Panc1 (cell line): ENCODE data around the gene PIK3R5. TPM values are rescaled to one million over a fixed set of nuclear protein-coding genes. Genes with fewer than 3 reads are reported as not detected.
"Not testable (repeated sequence)": the region's sequence is repeated elsewhere in the genome, so short reads cannot be mapped to it uniquely, and the experiment has no call there.

ENCODE experiments used
- ATAC-seq: fragments of 200-7000 bp; cut with Tn5 transposase; 2 replicates; pipeline ENCODE4 v1.9.1; 2020; ENCODE audit warnings: mild to moderate bottlenecking, moderate library complexity
- BruUV-seq: library from RNA; stranded (reverse); fragments of 400-500 nt; replicated peaks from 2 replicates; lab custom pipeline; 2021; lab: Mats Ljungman, UMichigan
- CTCF ChIA-PET: fragments of 300-600 bp; sonication (Branson Sonifier 250); formaldehyde crosslinking; loops from one replicate; lab custom pipeline; 2022; ENCODE audit warnings: antibody characterized with exemption; lab: Charles Lee
- POLR2A ChIA-PET: fragments of 300-600 bp; sonication (Branson Sonifier 250); formaldehyde crosslinking; loops from one replicate; lab custom pipeline; 2022; ENCODE audit warnings: antibody characterized with exemption; lab: Charles Lee
- DNase-seq: peaks from one replicate; pipeline ENCODE4 v3.0.0-alpha.2; 2010; ENCODE audit warnings: low read depth, low spot score
- H3K27ac ChIP-seq: 2 replicates; pipeline ENCODE4 v1.5.1; 2011; ENCODE audit warnings: mild to moderate bottlenecking, low read length, inconsistent platforms
- H3K27me3 ChIP-seq: fragments of 200-500 bp; sonication (Bioruptor generic); 2 replicates; pipeline ENCODE4 v1.6.0; 2014; ENCODE audit warnings: low read length, inconsistent platforms; ENCODE audit not compliant: control insufficient read depth, insufficient read depth
- H3K36me3 ChIP-seq: fragments of 200-500 bp; sonication (Bioruptor generic); 2 replicates; pipeline ENCODE4 v1.5.1; 2014; ENCODE audit warnings: inconsistent platforms, mild to moderate bottlenecking, low read length, moderate library complexity; ENCODE audit not compliant: control insufficient read depth, insufficient read depth
- H3K4me1 ChIP-seq: 2 replicates; pipeline ENCODE4 v1.5.1; 2011; ENCODE audit warnings: inconsistent platforms, mild to moderate bottlenecking, low read length, moderate library complexity; ENCODE audit not compliant: control insufficient read depth, insufficient read depth
- H3K4me3 ChIP-seq, 2 experiments: 2 replicates each; pipeline ENCODE4 v1.5.1; 2011 to 2012; ENCODE audit warnings: low read depth in 2 of 2, low read length in 2 of 2, mild to moderate bottlenecking in 2 of 2, inconsistent platforms in 1 of 2, moderate library complexity in 1 of 2
- H3K9me3 ChIP-seq: fragments of 200-500 bp; sonication (Bioruptor generic); 2 replicates; pipeline ENCODE4 v1.5.1; 2014; ENCODE audit warnings: low read depth, mild to moderate bottlenecking, inconsistent platforms, low read length, moderate library complexity; ENCODE audit not compliant: control insufficient read depth, insufficient read depth
- POLR2AphosphoS5 ChIP-seq: IDR thresholded peaks from 2 replicates; pipeline ENCODE4 v1.6.1; 2012; ENCODE audit warnings: mild to moderate bottlenecking, low read depth, low read length, moderate library complexity
- SIN3A ChIP-seq: IDR thresholded peaks from 2 replicates; pipeline ENCODE4 v1.6.1; 2012; ENCODE audit warnings: low read depth, mild to moderate bottlenecking, low read length, moderate library complexity, borderline replicate concordance; ENCODE audit not compliant: insufficient read depth
- TCF7L2 ChIP-seq: IDR thresholded peaks from 2 replicates; pipeline ENCODE4 v1.6.1; 2011; ENCODE audit warnings: mild to moderate bottlenecking, low read depth, low read length, inconsistent platforms
- in situ Hi-C: cut with HindIII; loops from 2 replicates; pipeline ENCODE4 v1.10.0; 2016; ENCODE audit warnings: low sequenced_read_pairs, low pct_unique_long_range_greater_than_20kb
- intact Hi-C: fragments of 100-400 bp; cut with micrococcal nuclease; formaldehyde crosslinking; loops from one replicate; pipeline ENCODE4 v1.10.0; 2022; ENCODE audit not compliant: unreplicated experiment
- total RNA-seq: library from RNA; stranded (reverse); gene quantifications from one replicate; pipeline ENCODE4 v1.2.1, GENCODE V29; 2021; ENCODE audit not compliant: unreplicated experiment
- TF ChIP-seq, protein P1 (sequence below), 2 experiments: IDR thresholded peaks; 2 replicates each; pipeline ENCODE4 v1.6.1; 2011 to 2012; ENCODE audit warnings: low read depth in 2 of 2, control low read depth in 1 of 2, low read length in 1 of 2, mild to moderate bottlenecking in 1 of 2, moderate library complexity in 1 of 2; ENCODE audit not compliant: insufficient read depth in 1 of 2
- TF ChIP-seq, protein P2 (sequence below): fragments of 450-650 bp; IDR thresholded peaks from 2 replicates; pipeline ENCODE4 v1.5.1; 2017; ENCODE audit warnings: mild to moderate bottlenecking

The PIK3R5 gene
- total RNA-seq, 1 experiment from 2014 or later: 0.15 TPM

DNA sequence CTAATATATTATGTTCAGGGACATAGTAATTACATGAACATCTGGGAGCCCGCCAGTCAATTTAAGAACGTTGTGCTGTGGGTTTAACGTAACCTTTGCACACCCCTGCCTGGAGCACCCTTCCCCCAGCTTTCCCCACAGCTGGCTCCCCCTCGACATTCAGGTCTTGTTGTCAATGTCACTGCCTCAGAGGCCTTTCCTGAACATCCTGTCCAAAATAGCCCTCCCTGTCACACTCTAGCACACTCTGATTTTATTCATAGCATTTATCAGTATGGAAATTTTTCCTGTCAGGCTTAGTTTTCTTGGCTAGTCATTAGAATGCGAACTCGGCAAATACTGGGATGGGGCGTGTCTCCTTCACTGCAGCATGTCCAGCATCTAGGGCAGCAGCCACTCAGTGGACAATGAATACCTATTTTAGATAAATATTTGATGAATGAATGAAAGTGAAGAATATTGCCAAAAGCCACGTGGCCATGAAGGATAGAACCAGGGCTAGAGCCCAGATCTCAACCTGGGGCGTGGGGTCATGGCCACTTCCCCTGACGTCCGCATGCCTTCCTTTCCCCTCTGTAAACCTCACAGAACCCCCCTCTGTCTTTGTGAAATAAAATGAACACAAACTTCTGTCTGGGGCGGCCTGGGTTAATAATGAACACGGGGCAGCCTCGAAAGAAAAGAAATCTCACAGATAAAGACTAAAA lies 108.5 kb downstream of the PIK3R5 start:
- Histone ChIP-seq H3K36me3 (no peaks in the 10 kb centered on the region), H3K27me3 (no peaks in the 10 kb centered on the region; the same call in 1 of the 2 replicates), H3K4me1 (no peaks in the 10 kb centered on the region), H3K27ac (no peak overlapping the region), H3K4me3 (no peak overlapping the region), H3K9me3 (no peaks in the 10 kb centered on the region)
- ATAC-seq: no peak
- ChIA-PET CTCF (no interaction called here), POLR2A (no interaction called here)
- no peak for DNase-seq
- BruUV-seq: no TSS peak
- in situ Hi-C loops (no loop called here), intact Hi-C loops (no loop called here)
- TF ChIP-seq POLR2AphosphoS5: no peak
- TF ChIP-seq SIN3A: no peak
- TF ChIP-seq, protein P1, sequence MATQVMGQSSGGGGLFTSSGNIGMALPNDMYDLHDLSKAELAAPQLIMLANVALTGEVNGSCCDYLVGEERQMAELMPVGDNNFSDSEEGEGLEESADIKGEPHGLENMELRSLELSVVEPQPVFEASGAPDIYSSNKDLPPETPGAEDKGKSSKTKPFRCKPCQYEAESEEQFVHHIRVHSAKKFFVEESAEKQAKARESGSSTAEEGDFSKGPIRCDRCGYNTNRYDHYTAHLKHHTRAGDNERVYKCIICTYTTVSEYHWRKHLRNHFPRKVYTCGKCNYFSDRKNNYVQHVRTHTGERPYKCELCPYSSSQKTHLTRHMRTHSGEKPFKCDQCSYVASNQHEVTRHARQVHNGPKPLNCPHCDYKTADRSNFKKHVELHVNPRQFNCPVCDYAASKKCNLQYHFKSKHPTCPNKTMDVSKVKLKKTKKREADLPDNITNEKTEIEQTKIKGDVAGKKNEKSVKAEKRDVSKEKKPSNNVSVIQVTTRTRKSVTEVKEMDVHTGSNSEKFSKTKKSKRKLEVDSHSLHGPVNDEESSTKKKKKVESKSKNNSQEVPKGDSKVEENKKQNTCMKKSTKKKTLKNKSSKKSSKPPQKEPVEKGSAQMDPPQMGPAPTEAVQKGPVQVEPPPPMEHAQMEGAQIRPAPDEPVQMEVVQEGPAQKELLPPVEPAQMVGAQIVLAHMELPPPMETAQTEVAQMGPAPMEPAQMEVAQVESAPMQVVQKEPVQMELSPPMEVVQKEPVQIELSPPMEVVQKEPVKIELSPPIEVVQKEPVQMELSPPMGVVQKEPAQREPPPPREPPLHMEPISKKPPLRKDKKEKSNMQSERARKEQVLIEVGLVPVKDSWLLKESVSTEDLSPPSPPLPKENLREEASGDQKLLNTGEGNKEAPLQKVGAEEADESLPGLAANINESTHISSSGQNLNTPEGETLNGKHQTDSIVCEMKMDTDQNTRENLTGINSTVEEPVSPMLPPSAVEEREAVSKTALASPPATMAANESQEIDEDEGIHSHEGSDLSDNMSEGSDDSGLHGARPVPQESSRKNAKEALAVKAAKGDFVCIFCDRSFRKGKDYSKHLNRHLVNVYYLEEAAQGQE (IDR thresholded peaks at IDR 0.05; ENCODE audit: insufficient read depth in 1 of 2, low read depth in 2 of 2, low read length in 1 of 2): no peak
- TF ChIP-seq TCF7L2: no peak
- TF ChIP-seq, protein P2, sequence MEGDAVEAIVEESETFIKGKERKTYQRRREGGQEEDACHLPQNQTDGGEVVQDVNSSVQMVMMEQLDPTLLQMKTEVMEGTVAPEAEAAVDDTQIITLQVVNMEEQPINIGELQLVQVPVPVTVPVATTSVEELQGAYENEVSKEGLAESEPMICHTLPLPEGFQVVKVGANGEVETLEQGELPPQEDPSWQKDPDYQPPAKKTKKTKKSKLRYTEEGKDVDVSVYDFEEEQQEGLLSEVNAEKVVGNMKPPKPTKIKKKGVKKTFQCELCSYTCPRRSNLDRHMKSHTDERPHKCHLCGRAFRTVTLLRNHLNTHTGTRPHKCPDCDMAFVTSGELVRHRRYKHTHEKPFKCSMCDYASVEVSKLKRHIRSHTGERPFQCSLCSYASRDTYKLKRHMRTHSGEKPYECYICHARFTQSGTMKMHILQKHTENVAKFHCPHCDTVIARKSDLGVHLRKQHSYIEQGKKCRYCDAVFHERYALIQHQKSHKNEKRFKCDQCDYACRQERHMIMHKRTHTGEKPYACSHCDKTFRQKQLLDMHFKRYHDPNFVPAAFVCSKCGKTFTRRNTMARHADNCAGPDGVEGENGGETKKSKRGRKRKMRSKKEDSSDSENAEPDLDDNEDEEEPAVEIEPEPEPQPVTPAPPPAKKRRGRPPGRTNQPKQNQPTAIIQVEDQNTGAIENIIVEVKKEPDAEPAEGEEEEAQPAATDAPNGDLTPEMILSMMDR: no peak

DNA sequence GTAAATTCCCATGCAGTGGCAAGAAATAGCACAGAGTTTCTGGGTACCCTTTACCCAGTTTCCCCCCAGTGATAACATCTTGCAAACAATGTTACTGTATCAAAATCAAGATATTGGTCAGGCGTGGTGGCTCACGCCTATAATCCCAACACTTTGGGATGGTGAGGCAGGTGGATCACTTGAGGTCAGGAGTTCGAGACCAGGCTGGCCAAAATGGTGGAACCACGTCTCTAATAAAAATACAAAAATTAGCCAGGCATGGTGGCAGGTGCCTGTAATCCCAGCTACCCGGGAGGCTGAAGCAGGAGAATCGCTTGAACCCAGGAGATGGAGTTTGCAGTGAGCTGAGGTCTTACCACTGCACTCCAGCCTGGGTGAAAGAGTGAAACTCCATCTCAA lies 109.3 kb downstream of the PIK3R5 start:
- ATAC-seq, DNase-seq, in situ Hi-C loops, H3K27me3 ChIP-seq, H3K36me3 ChIP-seq, POLR2A ChIA-PET, H3K9me3 ChIP-seq, H3K27ac ChIP-seq, H3K4me3 ChIP-seq, intact Hi-C loops, H3K4me1 ChIP-seq, CTCF ChIA-PET, BruUV-seq: not testable (repeated sequence)

DNA sequence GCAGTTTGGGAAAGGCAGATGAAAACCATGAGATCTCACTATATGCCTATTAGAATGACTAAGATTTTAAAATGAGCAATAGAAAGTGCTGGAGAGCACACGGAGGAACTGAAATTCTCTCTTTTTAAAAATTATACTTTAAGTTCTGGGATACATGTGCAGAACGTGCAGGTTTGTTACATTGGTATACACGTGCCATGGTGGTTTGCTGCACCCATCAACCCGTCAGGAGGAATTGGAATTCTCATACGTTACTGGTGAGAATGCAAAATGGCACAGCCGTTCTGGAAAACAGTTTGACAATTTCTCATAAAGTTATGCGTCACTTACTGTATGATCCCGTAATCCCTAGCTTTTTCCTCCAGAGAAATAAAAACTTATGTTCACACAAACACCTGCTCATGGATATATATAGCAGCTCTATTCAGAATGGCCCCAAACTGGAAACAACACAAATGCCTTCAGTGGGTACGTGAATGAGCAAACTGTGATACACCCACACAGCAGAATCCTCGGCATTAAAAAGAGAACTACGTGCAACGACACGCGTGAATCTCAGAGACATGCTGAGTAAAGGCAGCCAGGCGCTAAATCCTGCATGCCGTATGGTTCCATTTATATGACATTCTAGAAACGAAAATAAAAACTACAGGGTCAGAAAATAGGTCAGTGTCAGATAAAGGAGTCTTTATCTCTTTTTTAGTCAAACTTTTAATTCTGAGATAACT lies 109.9 kb downstream of the PIK3R5 start:
- no peaks in the 10 kb centered on the region for H3K9me3 ChIP-seq
- POLR2A ChIA-PET: no interaction called here
- CTCF ChIA-PET: no interaction called here
- TF ChIP-seq POLR2AphosphoS5 (no peak), SIN3A (no peak), TCF7L2 (no peak)
- TF ChIP-seq, protein P1 (IDR thresholded peaks at IDR 0.05; ENCODE audit: insufficient read depth in 1 of 2, low read depth in 2 of 2, low read length in 1 of 2): no peak
- TF ChIP-seq, protein P2: no peak
- H3K4me1 ChIP-seq: no peaks in the 10 kb centered on the region
- H3K4me3 ChIP-seq: no peak overlapping the region
- in situ Hi-C loops (no loop called here), intact Hi-C loops (no loop called here)
- no peak overlapping the region for H3K27ac ChIP-seq
- DNase-seq: no peak
- H3K27me3 ChIP-seq: no peaks in the 10 kb centered on the region; the same call in 1 of the 2 replicates
- no peaks in the 10 kb centered on the region for H3K36me3 ChIP-seq
- ATAC-seq: no peak
- BruUV-seq: no TSS peak
